ENCODE measurements around the gene DPP4. TPM values are rescaled to one million over a fixed set of nuclear protein-coding genes. Genes with fewer than 3 reads are reported as not detected.
A peak's percentile ranks its signal among the peaks of the same experiment; 100 is the strongest.

DPP4 gene
- total and polyA plus RNA-seq, 2 of the 13 experiments (the other 11 are each of a cell fraction or from before 2014, with no cell fraction given), result 39.4 to 109 TPM

DNA sequence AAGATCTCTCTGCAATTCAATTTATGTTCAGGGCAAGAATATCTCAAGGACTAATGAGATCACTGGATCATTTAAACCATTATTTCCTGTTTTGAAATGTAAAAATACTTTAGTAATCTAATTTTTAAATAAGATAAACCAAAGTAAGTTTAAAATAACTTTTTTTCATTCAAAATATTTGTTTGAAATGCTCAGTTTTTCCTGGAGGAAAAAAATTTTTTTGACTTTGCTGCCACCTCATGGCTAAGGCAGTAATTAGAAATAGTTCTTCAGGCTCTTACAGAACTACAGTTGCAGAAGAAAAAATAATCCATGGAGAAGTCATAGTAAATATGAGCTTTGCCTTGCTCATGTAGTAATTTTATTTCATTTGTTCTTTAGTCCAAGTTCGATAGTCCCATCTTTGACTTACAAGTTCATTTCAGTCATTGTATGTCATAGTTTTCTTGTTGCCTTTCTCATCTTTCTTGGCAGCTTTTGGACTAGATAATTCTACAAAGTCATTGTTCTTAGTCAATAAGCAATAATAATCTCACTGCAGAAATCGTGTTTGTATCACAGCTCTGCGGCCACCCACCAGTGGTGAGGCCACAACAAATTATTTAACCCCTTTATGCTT, 127.4 kb downstream of the DPP4 start:
- no peak overlapping the region for H2AFZ ChIP-seq (ENCODE audit: low read length)
- H3K4me3 ChIP-seq (replicated peaks in 1 of 3; ENCODE audit: insufficient read depth in 1 of 3, low read depth in 2 of 3, low read length in 3 of 3), result no peak overlapping the region
- BruUV-seq (replicated peaks), result no TSS peak
- no peak overlapping the region for H3K9ac ChIP-seq (ENCODE audit: insufficient read depth, low read depth, low read length)
- H3K9me3 ChIP-seq (ENCODE audit: low read length), result no peaks in the 10 kb centered on the region
- H3K4me1 ChIP-seq (ENCODE audit: insufficient read depth, low read length), result peaks cover 5% of the 10 kb centered on the region; the same call in 1 of the 2 replicates
- H3K36me3 ChIP-seq (replicated peaks in 1 of 2; ENCODE audit: control insufficient read depth in 1 of 2, insufficient read depth in 2 of 2, low read length in 2 of 2), result no peaks in the 10 kb centered on the region
- ATAC-seq, result peak; percentile 57; the same call in 1 of the 3 replicates
- H3K27me3 ChIP-seq (ENCODE audit: control insufficient read depth in 1 of 2, insufficient read depth in 2 of 2, low read length in 2 of 2), result no peaks in the 10 kb centered on the region
- no peaks in the 10 kb centered on the region for H3K79me2 ChIP-seq (ENCODE audit: insufficient read depth, low read length)
- CTCF ChIA-PET (ENCODE audit: low intra/inter-chr PET ratio, low total read pairs), result interaction anchor here (1.0 to 2.6 kb wide), 2 partner anchors 361 to 696 kb away, joined by 5 to 25 read pairs; no protein-coding TSS in a partner anchor
- 0% methylated on average over 3 of the region's 3 CpGs for WGBS (ENCODE audit: low lambda C conversion rate)
- POLR2A ChIA-PET, result no interaction called here
- TF ChIP-seq SMC3 (IDR thresholded peaks at IDR 0.05; ENCODE audit: low read length) (peak; percentile 58), STAG1 (CRISPR knock-in tag; IDR thresholded peaks at IDR 0.05) (peak; percentile 72)
- TF ChIP-seq, protein P1, sequence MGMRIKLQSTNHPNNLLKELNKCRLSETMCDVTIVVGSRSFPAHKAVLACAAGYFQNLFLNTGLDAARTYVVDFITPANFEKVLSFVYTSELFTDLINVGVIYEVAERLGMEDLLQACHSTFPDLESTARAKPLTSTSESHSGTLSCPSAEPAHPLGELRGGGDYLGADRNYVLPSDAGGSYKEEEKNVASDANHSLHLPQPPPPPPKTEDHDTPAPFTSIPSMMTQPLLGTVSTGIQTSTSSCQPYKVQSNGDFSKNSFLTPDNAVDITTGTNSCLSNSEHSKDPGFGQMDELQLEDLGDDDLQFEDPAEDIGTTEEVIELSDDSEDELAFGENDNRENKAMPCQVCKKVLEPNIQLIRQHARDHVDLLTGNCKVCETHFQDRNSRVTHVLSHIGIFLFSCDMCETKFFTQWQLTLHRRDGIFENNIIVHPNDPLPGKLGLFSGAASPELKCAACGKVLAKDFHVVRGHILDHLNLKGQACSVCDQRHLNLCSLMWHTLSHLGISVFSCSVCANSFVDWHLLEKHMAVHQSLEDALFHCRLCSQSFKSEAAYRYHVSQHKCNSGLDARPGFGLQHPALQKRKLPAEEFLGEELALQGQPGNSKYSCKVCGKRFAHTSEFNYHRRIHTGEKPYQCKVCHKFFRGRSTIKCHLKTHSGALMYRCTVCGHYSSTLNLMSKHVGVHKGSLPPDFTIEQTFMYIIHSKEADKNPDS (CRISPR knock-in tag; IDR thresholded peaks at IDR 0.05), result no peak
- TF ChIP-seq, protein P2, sequence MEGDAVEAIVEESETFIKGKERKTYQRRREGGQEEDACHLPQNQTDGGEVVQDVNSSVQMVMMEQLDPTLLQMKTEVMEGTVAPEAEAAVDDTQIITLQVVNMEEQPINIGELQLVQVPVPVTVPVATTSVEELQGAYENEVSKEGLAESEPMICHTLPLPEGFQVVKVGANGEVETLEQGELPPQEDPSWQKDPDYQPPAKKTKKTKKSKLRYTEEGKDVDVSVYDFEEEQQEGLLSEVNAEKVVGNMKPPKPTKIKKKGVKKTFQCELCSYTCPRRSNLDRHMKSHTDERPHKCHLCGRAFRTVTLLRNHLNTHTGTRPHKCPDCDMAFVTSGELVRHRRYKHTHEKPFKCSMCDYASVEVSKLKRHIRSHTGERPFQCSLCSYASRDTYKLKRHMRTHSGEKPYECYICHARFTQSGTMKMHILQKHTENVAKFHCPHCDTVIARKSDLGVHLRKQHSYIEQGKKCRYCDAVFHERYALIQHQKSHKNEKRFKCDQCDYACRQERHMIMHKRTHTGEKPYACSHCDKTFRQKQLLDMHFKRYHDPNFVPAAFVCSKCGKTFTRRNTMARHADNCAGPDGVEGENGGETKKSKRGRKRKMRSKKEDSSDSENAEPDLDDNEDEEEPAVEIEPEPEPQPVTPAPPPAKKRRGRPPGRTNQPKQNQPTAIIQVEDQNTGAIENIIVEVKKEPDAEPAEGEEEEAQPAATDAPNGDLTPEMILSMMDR (CRISPR knock-in tag; IDR thresholded peaks at IDR 0.05), result peak; percentile 57
- in situ Hi-C loops (cut with HindIII; ENCODE audit: extremely low pct_ligation_motif_present, low pct_unique_long_range_greater_than_20kb) (loop anchor here (5.0 to 25.0 kb wide), 2 partner anchors 359 to 684 kb away; no protein-coding TSS in a partner anchor), intact Hi-C loops (cut with micrococcal nuclease; ENCODE audit: unreplicated experiment) (loop anchor here (1.0 to 10.0 kb wide), 5 partner anchors 176 to 723 kb away; no protein-coding TSS in a partner anchor)
- no peak overlapping the region for H3K4me2 ChIP-seq (ENCODE audit: low read depth, low read length)
- FAIRE-seq, result peak; percentile 89
- DNase-seq (ENCODE audit: low spot score), result peak; percentile 18
- H4K20me1 ChIP-seq (ENCODE audit: insufficient read depth, low read length), result no peaks in the 10 kb centered on the region
- H3K27ac ChIP-seq (ENCODE audit: extremely low read length, insufficient read depth, low read length), result no peak overlapping the region
